ENCODE data around the gene ACTRT2.

ACTRT2 gene

GRCh38 chr1:3021233-3021671, at the start of gene ACTRT2:
TSS of gene ACTRT2 (plus strand) at chr1:3021467. CDS start at chr1:3021687, 220 bp downstream.
- DNase-seq (ENCODE audit: low read depth, low spot score) = no peak

DNA sequence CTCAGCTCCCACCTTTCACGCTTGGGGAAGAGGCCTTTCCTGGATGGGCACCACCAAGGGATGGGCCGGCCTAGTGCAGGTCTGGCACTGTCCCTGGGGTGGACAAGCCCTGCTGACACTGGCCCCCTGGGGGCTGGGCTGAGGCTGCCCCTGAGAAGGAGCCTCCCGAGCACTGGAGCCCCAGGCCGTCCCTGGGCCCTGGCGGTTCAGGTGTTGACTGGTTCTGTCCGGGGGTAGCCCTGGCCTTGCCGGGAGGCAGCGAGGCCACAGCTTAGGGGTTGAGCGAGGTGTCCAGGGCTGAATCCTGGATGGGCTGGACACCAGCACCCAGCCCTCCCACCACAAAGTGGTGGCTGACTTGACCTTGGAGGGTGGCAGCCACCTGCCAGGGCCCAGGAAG, 49.7 kb upstream of the ACTRT2 start:
- no peak for DNase-seq (ENCODE audit: low read depth, low spot score)

DNA sequence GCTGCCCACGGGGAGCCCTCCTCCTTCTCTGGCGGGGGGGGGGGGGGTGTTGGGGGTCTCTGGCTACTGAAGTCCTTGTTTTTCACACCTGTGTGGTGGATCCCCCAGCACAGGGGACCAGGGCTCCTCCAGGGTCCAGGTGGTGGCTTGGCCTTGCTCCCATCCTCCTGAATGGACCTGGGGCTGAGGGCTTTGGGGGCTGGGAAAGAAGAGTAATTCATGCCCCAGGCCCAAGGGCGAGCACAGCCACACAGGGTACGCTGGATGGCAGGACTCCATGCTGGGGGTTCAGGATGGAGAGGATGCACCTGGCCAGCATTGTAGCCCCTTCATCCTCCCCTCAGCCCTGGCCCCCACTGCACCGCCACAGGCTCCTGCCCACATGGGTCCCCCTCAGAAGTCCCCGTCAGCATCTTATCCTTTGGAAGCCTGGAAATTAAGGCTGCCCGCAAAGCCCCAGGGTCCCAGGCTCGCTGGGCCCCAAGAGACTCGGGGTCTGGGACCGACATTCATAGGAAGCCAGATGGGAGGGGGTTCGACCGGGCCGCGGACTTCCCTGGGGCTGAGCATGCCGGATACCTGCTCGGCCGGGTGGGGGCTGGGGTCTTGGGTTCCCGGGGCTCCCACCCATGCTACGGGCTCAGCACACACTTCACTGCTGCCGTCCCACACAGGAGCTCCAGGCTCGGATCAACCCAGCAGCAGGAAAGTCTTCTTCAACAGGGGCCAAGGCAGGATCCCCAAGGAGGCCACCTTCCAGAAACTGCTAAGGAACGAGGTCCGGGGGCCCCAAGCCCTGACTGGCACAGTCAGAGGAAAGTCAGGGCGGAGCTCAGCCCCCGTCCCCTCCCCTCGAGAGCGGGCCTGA, 49.0 kb upstream of the ACTRT2 start:
- no peak for DNase-seq (ENCODE audit: low read depth, low spot score)

- no peak for DNase-seq (ENCODE audit: low read depth, low spot score)
Observed at GRCh38 chr1:2972879-2973575, 48.2 kb upstream of the ACTRT2 start.

DNA sequence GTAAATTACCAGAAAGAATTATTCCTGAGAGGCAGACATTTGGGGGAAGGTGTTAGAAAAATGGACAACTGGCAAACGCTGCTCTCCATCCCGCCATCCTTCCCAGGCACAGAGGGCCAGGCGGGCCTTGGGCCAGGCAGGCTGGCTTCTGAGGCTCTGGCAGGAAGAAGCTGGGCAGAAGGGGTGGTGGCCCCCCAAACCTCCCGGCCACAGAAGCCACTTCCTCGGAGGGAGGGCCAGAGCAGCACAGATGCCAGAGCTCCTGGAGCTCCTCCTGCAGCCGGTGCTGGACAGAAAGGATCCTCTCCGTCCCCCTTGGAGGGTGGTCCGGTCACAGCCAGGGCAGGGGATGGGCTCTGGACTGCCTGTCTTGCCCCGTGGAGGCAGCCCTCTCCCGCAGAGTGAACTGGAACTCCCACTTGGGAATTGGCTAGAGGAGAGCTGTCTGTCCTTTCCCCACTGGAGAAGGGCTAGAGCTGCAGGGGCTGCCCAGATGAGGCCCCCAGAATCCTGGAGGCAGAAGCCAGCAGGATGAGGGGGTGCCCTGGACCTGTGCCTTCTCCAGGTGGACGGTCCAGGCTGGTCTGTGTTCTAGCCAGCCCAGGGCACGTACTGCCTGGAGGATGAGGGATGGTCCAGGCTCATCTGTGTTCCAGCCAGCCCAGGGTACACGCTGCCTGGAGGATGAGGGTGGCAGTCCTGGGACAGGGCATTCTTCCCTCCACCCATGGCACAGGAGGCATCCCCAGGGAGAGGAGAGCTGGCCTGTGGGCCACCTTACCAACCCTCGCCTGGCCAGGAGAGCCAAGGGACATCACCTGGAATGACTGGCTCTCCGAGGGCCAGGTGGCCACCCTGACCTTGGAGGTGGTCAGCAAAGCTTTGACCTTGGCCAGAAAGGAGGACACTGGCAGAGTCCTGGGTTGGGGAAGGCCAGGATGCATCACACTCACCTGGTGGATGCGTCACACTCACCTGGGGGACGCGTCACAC, 47.4 kb upstream of the ACTRT2 start:
- DNase-seq (ENCODE audit: low read depth, low spot score) = no peak

GRCh38 chr1:2974701-2975301, 46.5 kb upstream of the ACTRT2 start:
- DNase-seq (ENCODE audit: low read depth, low spot score) = no peak

GRCh38 chr1:2975466-2976179, 45.6 kb upstream of the ACTRT2 start:
- no peak for DNase-seq (ENCODE audit: low read depth, low spot score)

- DNase-seq (ENCODE audit: low read depth, low spot score) = no peak
Observed at GRCh38 chr1:2976180-2976562, 45.1 kb upstream of the ACTRT2 start.

- no peak for DNase-seq (ENCODE audit: low read depth, low spot score)
Observed at GRCh38 chr1:2977886-2978611, 43.2 kb upstream of the ACTRT2 start.

DNA sequence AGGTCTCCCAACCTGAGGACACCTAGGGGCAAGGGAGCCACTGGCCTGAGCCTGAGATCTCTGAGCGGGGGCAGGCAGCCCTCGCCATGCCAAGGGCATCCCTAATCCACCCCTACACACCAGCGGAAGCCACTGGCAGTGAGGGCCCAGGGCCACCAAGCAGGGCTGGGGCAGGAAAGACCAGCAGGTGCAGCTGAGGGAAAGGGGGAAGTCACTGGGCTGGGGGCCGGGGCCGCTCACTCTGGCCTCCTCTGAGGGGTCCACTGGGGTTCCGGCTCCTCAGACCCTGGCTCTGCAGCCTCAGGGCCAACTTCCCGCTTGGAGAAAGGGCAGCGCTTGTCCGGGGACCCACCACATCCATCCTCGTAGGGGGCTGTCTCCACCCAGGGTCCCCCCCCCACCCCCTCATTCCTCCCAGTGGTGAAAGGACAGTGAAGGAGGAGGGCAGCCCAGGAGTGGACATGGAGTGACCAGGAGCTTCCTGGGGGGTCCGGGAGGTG, 42.5 kb upstream of the ACTRT2 start:
- DNase-seq (ENCODE audit: low read depth, low spot score) = no peak

- DNase-seq (ENCODE audit: low read depth, low spot score) = no peak
Observed at GRCh38 chr1:2979191-2980072, 41.8 kb upstream of the ACTRT2 start.

DNA sequence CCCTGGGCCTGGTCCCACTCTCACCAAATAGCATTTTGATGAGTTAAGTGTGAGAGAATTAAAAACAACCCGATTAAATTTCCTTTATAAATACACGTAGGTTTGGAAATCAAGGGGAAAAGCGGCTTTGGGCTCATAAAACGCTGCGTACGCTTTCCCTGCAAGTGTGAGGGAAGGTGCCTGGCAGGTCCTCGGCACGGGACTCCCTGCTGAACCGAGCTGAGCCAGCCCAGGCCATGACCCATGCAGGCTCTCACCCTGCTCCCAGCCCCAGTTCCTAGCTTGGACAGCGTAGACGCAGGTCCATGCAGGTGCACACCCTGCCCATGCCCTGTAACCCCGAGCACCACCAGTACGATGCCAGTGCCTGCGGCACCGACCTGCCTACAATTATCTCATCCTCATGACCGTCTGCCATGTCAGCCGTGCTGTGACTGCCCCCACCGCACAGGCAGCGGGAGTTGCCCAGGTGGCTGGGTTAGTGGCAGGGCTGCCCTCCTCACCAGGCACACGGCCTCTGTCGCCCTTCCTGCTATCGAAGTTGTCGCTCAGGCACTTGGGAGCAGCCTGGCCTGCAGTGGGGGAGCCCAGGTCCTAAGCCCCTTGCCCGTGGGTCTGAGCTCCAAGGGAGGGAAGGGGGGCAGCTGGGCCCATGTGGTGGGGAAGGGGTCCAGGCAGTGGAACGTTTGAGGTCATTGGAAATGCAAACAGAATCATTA, 41.0 kb upstream of the ACTRT2 start:
- no peak for DNase-seq (ENCODE audit: low read depth, low spot score)

DNA sequence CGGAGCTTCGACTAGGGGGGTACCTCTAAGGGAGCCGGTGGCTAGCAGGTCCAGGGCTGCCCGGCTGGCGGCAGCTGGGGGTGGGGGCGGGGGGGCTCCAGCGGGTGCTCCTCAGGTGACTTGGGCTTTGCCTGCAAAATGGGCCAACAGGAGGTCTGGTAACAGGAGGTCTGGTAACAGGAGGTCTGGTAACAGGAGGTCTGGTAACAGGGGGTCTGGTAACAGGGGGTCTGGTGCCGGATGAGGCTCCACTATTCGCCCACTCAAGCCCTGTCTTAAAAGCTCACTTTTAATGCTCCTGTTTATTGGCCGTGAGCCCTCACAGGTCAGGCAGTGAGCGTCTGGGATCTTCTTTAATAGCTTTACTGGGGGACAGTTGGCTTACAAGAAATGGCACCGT, 40.4 kb upstream of the ACTRT2 start:
- DNase-seq (ENCODE audit: low read depth, low spot score) = no peak

DNA sequence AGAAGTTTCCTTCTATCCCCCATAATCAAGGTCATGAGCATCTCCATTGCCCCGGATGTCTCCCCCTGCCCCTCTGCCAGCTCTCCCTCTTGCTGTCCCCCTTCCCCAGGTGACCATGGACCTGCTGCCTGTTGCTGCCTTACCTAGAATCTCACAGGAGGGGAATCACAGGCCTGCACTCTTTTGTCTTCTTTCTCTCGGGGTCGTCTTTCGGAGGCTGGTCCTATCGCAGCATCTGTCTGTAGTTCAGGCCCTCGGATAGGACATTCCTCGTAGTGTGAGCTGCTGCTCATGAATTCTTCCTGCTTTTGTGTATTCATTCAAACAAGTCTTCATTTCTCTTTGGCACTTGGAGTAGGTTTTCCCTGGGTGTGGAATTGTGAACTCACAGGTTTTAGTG, 39.9 kb upstream of the ACTRT2 start:
- DNase-seq (ENCODE audit: low read depth, low spot score) = no peak

GRCh38 chr1:2981981-2982614, 39.2 kb upstream of the ACTRT2 start:
- no peak for DNase-seq (ENCODE audit: low read depth, low spot score)

DNA sequence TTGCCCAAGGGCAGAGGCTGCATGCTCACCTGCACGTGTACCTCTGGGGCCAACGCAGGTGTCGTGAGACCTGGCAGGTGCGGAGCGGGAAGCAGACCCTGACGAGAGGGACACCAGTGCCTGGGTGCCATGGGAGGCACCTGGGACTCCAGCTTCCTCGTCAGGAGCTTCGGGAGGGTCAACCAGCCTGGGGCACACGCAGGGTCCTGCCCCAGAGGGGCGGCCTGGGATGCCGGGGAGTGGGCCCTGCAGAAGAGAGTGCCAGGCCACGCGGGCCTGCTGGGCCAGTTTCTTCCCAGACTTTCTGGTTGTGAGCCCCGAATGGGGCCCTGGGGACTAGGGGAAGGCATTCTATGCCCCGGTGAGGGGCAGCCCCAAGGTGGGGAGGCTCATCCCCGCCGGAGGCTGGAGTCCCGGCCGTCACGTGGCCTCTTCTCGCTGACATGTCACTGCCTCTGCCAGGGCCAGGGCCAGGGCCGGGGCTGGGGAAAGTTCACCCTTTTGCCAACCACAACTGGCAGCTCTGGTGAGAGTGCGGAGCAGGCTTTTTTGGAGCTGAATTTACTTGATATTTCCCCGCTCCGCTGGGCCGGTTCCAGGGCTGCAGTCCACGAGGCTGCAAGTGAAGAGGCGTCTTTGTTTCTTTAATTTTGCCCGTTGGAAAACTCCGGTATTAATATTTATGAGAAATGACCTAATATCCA, 38.5 kb upstream of the ACTRT2 start:
- no peak for DNase-seq (ENCODE audit: low read depth, low spot score)

- DNase-seq (ENCODE audit: low read depth, low spot score) = no peak
Observed at GRCh38 chr1:2983319-2983705, 38.0 kb upstream of the ACTRT2 start.
